Cardiac atrium fibroblast (primary cell): ENCODE data around the gene KCTD18. TPM values are rescaled to one million over a fixed set of nuclear protein-coding genes. Genes with fewer than 3 reads are reported as not detected.

ENCODE experiments used
- total RNA-seq: library from RNA; depleted of rRNA; stranded (reverse); fragments of >200 nt; gene quantifications from 2 replicates; pipeline ENCODE4 v1.2.3, GENCODE V29; 2015

KCTD18 gene
- total RNA-seq = 14.6 and 27.3 TPM in 2 replicates

DNA sequence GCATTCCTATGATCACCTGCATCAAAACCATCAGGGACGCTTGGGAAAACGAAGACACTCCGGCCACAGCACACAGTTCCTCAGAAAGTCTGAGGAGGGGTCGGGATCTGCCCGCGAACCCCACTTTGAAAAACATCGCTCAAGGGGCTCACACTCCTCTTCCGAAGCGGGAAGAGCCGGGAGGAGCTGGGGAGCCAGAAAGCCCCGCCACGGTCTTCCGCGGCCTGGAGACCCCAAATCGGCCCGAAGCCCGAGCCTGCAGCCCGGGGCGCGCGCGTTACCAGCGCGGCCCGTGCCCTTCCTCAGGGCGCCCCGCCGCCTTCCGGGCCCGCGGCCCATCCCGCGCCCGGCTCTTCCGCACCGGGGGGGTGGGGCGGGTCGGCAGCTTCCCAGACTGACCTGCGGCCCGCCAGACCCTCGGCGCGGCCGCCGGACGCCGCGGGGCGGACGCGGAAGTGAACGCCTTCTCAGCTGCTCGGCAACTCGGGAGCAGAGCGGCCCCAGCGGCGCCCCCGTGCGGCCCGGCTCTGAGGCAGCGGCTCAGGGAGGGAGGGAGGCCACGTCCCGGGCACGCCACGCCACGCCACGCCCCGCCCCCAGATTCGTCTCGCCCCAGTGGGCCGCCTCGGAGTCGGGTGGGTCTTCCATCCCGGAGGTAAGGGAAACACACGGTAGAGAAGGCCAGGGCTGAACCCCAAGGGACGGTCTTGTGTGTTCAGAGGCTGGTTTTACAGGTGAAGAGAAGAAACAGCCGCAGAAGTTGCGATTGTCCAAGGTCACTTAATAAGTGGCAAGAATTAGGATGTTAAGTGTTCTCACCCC is at the start of gene KCTD18:
Gene KCTD18, minus strand, starts transcription at position 457 of the 822 bp plus-strand sequence. CDS start 3,052 bp downstream, outside the sequence.

DNA sequence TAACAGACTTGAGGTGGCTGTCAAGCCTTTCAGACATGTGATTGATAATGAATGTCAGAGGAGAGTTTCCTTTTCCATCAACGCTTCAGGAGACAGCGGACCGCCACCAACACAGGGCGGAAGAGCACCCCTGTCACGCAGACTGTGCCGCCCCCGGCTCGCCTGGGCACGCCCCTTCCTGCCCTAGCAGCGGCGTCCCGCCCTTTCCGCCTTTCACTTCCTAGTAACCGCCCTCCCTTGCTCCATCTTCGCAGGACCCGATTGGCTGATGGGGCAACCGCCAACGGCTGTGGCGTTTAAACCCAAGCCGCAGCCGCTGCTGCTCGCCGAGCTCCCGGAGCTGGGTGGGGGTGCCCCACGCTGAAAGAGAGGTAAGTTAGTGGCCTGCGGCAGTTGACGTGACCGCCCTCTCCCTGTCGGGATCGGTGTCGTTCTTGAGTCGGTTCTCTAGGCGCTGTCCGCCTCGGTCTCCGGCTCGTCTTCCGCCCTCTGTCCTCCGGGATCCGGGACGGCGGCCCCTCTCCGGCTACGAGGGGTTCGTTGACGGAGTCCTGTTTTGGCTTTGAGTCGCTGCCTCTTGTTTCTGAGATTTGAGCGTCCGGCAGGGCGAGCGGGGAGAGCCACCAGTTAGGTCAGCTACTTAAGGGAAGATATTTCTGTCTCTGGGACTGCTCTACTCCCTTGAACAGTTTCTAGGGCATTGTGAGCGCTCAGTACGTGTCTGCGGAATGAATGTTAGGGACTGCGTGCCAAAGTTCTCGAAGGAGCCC is 16.2 kb upstream of the KCTD18 start, which contains the start of gene SGO2:
Gene SGO2, plus strand, starts transcription at position 326 of the 770 bp plus-strand sequence. CDS start 6,769 bp downstream, outside the sequence.

Other genes starting within 250 kb of the KCTD18 start
- gene SPATS2L, start 203.4 kb downstream of the KCTD18 start, total RNA-seq = 65.7 and 70.6 TPM in 2 replicates
- 4.5 and 18.6 TPM in 2 replicates for gene SGO2, start 16.1 kb upstream of the KCTD18 start, total RNA-seq
- gene AOX1, start 75.9 kb upstream of the KCTD18 start, total RNA-seq = 47.5 and 76.8 TPM in 2 replicates